D341Med (cell line): ENCODE data around the gene LENEP.

Source experiments
- DNase-seq: peaks from one replicate; pipeline ENCODE4 v3.0.0; 2012; ENCODE audit warnings: low spot score

Gene LENEP, protein sequence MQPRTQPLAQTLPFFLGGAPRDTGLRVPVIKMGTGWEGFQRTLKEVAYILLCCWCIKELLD

DNA sequence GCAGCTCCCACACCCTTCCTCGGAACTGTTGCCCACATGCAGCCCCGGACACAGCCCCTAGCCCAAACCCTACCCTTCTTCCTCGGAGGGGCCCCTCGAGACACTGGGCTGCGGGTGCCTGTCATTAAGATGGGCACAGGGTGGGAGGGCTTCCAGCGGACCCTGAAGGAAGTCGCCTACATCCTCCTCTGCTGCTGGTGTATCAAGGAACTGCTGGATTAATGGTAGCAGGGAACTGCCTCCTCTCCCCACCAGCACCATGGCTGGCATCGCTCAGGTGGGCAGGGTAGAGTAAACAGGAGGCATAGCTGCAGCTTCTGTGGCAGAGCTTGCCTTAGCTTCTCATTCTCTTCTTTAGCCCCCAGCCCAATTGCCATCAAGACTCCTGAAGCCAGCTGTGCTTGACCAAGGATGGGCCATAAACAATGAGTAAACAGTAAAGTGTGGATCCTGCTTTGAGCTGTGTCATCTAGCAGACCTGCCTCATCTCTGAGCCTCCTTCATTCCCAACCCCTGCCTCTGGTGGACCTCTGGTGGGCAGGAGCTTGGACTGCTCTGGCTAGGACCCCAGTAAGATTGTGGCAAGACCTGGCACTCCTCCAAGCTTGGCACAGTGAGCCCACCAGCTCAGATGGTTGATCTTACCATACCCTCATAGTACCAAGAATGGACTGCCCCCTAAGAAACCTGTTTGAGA, at the start of gene LENEP:
TSS of gene LENEP (plus strand) at position 15 of the 697 bp plus-strand sequence. CDS start at position 37, 22 bp downstream.
- no peak for DNase-seq

DNA sequence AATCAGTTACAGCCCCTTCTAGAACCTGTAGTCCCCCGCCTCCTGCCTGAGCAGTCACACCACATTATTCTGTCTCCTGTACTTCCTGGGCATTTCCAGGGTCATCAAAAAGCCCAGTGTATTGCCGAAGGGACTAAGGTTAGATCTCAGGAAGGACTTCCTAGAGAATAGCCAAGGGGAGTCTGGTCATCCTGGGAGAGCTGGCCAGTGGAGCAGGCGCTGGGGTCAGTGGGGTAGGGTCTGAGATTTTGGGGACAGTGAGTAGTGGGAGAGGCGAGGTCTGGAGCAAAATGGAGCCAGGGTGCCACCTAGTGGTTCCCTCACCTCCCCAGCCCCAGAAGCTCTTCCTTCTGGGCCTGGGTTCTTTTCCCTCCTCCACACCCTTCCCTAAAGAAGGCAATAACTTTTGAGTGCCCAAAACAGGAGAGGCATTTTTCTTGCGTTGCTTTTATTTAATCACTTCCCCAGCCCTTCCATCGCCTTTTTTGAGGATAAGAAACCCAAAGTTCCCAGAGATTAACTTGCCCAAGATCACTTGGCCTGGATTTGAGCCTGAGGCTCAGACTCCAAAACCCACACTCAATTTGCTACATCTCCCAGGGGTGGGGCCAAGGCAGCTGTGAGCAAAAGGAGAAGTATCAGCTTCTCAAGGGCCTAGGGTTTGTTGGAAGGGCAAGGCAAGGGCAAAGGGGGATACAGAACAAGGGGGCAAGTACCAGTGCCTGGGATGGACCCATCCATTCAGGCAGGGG, 49.6 kb upstream of the LENEP start:
- DNase-seq = peak; percentile 85

DNA sequence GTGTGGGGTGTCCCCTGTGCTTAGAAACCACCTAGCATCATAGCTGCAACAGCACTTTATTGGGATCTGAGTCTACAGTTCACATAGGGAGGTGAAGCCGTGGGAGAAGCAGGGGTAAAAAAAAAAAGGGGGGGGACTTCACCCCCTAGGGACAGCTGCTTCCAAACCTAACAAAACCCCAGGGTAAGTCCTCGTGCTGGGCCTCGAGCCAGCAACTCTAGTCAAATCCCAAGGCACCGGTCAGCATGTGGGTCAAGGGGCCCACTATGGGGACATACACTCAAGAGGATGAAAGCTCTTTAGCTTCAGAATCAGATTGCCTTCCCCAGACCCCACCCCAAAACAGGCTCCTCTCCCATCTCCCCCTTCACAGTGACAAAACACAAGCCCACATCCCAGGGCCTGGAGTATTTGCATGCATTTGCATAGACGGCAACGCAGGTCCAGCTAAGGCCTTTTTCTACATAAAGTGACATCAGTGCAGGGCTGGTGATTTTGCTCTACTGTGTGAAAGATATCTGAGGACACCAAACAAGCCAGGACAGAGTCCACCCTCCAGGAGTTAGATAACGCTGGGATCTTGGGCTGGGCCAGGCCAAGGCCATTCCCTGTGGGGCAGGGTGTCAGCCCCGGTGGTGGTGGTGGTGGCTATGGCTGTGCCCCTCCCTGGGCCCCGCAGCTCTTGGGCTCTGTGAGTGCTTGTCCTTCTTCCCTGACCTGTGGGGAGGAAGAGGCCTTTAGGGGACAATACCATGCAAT, 48.8 kb upstream of the LENEP start:
- DNase-seq = no peak

DNA sequence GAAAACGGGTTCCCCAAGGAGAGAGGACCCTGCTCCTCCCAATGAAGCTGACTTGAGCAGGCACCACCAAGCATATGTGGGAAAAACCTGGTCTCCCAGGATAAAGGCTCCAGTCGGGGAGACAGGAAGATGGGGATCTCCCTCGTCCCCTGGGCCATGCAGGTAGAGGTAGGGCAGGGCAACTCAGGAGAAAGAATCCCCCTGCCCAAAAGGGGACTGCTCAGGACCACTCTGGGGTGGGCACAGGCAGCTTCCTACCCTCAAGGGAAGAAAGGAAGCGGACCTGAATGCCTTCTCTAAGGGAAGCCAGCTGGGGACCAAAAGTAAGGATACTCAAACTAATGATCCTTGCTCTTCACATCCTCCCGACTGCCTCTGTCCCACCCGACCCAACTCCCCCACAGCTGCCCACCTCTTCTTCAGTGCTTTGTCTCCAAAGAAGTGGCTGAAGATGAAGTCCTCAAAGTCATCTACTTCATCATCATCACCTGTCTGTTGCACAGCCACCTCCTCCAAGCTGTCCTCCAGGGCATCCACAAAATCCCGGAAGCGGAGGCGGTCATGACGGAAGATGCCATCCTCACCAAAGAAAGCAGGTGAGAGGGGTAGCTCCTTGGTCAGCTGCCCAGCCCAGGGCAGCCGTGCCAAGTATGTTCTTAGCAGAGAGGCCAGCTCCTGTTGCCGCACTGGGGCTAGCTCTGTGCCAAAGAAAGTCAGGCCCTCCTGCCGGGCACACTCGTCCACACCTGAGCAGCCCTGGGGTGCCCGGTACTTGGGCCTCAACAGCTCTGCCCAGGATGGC, 48.0 kb upstream of the LENEP start:
- DNase-seq = no peak

DNA sequence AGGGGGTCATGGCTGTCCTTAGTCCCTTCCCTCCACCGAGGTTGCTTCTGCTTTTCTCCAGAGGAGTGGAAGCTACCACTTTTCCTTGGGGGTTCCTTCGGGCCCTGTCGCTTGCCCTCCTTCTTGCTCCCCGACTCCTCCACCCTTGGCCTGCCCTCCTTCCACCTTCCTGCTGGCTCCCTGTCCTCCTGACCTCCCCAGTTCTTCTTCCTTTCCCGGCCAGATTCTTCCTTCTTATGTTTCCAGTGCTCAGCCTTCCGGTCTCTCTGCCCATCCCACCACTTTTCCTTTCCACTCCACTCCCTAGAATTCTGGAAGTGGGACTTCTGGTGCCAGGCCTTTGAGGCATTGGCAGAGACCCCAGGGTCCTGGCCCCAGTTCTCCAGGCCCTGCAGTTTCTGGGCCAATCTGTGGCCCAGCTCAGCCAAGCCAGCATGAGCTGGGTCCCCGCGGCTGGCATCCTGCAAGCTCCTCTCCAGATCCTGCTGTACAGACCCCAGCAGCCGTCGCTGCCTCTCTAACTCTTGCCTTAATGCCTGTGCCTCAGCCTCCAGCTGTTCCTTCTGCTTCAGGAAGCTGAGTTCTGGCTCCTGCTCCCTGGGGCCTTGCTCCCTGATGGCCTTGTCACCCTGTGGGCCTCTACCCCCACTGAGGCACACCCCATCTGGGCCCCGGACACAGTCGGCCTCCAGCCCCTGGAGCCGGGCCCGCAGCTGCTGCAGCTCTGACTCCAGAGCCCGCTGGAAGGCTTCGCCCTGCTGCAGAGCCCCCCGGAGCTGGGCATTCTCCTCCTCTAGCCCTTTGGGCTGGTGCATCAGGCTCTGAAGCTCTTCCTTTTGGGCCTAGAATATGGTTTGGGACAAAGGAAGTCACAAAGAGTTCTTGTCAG, 47.2 kb upstream of the LENEP start:
- DNase-seq = no peak

DNA sequence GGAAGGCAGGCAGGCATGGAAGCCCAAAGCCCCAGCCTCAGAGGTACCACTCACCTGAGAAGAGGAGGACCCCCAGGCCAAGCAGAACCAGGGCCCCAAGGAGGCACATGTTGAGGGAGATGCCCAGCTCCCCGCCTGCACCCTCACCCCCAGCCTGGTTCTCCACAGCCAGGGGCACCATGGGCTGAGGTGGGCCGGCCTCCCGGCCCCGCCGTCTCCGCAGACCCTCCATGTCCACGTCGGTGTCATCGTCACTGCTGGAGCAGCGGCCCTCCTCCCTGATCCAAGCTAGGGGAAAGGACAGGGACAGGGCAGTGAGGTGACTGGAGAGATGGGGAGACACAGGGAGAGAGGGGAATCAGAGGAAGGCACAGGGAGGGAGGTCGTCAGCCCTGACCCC, 45.3 kb upstream of the LENEP start:
- no peak for DNase-seq

DNA sequence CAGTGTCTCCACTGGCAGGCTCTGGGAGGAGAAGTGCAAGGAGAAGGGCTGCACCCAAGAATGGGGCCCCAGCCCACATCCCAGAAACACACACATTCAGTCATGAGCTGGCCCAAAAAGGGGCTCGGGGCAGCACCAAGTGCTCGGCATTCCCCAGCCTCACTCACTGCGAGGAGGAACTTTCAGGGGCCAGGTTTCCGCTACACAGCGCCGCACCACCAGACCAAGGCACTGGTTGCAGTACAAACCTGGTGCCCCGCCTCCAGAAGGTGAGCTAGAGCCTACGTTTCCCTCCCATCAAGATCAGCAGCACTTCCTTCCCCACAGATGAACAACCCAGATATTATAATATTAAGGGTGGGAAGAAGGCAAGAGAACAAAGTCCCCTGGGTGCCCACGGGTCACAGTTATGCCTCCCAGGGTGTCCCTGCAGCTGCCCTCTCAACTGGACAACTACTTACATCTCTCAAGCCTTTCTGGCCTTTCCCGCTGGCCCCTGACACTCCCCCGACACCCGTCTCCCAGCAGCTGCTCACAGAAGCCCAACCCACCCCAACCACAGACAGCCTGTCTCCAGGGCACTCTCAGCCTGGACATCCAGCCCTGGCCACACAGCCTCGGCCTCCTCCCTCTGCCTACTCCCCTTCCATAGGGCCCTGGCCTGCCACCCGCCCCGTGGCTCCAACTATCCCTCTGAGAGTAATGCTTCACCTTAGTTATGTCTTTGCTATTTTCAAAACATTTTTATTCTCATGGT, 41.3 kb upstream of the LENEP start:
- DNase-seq = no peak

DNA sequence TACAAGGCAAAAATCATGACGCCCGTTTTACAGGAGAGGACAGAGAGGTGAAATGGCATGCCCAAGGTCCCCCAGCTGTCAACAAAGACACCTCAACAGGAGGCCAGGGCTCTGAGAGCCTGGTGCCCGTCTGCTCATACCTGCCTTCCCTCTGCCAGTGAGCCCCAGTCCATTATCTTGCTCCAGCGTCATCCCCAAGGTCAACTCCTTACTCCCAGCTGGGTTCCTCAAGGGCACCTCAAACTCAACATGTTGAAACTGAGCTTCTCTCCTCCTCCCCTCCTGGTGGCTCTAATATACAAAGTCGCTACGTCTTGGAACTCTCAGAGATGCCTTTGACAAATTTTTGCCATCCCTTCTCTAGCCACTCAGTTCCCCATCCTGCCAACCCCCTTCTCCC, 40.7 kb upstream of the LENEP start:
- DNase-seq = no peak

DNA sequence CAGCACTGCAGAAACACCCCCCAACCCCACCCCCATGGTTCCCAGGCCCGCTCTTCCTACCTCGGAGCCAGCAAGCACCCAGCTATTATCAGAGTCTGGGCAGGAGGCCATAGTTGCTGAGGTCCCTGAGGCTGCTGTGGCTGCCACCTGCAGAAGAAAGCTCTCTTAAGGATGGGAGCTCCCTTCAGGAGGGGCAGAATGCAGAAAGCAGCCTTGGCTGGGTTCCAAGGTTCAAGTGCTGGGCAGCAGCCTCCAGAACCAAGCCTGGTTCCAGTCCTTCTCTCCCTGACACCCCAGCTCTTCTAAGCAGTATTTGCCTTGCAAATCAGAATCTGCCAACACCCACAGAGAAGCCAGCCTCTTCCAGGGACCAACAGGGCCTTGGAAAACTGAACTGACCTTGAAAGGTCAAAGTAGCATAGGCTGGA, 39.8 kb upstream of the LENEP start:
- DNase-seq = no peak

DNA sequence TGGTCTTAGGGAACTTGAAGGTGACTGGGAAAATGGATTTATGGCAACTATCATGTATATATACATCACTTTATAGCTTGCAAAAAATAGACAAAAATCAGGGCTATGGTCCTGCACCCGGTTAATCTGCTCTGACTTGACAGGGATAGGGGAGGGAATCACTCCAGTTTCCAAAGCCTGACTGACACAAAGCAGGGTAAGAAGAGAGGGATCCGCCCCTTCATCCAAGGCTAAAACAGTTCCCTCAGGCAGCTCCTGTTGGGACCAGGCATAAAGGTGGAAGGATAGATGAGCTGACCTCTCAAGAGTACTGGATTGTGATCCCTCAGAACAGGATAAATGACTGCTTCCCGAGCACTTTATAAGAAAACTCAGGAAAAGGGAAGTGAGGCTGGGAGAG, 38.8 kb upstream of the LENEP start:
- no peak for DNase-seq

DNA sequence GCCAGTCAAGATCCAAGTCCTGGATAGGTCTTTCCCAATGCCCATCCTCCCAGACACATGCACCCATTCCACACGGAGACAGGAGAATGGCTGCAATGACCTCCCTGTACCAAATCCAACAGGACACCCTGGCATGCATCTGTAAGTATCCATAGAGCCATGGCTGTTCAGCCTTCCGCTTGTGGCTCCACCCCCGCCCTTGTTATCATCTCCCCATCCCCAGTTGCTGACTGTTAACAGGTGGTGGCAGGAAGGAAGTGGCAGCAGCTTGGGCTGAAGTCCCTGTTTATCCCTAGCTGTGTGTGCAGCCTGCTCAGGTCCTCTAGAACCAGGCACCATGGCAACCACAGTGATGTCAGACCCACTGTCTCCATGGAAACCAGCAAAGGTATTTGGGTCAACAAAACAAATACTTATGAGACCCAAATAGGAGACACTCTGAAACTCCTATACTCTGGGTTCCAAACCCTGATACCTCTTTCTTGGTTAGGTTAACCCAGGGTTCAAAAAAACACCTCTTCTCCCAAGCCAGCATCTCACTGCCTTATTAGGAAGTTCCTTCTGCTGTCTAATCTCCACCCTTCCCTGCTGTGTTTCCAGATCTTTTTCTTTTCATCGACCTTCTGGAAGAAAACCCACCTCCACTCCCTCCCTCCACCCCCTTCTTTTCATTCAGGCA, 38.2 kb upstream of the LENEP start:
- peak; percentile 52 for DNase-seq

DNA sequence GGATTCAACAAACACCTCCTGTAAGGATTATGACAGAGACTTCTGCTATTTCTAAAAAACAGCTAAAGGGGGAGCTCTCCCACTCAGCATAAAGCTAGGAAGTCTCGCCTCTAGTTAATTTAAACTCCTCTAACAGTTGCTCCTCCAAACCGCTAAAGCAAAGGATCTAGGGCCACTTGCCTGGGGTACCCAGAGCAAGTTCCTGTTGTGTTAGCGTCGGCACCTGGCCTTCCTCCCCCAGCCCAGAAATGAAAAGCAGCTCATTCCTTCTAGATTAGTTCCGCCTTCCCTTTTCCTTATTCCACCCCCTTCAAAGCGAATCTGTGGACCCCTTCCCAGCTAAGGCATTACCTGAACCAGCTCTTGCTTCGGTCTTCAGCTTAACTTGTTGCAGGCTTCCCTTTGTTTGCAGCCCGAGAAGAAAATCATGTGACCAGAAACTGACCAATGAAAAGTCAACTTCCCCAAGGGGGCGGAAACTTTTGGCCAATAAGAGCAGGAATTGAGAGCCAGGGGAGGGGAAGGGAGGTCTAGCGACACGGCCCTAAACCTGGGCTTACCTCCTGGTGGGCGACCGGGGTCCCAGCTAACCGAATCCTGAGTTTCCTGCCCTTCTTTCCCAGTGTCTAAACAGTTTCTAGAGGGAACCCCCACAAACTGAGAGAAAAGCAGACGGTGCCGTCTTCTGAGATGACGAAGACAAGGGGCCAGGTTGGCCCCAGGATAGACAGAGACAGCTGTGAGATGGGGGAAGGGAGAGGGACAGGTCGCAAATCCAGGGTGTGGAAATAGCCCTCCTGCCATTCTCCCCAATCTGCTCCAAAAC, 37.5 kb upstream of the LENEP start, which contains the start of gene PBXIP1:
TSS of gene PBXIP1 (minus strand) at position 382 of the 826 bp plus-strand sequence. CDS start 2,378 bp downstream, outside the sequence.
- DNase-seq = peak; percentile 92

DNA sequence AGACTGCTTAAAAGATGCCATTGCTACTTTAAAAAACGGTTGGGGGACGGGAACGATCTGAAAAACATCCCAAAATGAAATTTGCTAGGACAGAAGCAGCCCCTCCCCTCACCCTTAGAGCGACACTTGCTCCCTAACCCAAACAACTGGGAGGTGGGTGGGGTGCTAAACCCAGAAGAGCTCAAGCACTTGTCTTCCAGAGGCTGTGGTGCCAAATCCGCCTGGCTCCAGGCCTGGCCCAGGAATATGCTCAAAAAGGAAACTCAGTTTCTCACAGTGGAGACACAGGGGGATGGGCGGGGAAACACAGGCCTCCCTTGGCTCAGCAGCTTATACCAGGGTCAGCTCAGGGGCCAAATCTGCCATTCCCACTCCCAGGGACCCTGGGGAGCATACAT, 36.8 kb upstream of the LENEP start:
- DNase-seq = no peak

DNA sequence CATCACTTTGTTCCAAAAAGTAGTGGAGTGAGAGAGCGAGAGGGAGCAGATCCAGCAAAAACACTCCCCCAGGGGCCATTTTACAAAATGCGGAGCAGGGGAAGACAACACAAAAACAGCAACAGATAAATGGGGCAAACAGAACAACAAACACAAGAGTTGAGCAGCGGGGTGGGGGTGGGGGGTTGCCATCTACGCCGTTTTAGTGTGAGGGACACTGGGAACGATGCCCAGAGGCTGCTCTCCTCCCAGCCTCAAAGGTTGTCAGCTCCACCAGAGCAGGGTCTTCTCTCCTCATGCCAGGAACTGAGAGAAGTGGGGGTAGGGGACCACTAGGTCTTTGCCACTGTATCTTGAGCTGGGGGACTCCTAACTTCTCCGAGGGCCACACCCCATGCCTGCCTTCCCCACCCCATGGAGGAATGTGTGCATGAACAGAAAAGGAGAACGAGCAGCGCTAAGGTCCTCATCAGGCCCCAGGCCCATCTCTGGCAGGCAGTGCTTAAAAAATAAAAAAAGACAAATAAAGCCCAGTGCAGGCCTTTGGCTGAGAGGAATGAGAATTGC, 36.2 kb upstream of the LENEP start:
- DNase-seq = no peak

DNA sequence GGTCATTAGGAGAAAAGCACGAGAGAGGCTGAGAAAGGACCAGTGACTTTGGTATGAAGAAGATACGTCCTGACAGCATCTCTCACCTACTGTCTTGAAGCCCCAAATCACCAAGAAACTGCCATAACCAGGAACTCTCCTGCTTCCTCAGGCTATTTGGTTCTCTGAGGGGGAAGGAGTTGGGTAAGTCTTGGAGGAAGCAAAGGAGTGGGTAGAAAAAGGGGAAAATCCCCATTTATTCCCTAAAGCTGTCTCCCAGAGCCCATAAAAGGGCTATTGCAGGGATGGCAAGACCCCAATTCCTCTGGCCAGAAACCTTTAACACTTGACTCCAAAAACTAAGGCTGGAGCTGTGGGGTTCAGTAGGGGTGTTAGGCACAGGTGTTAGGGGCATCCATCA, 35.4 kb upstream of the LENEP start:
- no peak for DNase-seq

DNA sequence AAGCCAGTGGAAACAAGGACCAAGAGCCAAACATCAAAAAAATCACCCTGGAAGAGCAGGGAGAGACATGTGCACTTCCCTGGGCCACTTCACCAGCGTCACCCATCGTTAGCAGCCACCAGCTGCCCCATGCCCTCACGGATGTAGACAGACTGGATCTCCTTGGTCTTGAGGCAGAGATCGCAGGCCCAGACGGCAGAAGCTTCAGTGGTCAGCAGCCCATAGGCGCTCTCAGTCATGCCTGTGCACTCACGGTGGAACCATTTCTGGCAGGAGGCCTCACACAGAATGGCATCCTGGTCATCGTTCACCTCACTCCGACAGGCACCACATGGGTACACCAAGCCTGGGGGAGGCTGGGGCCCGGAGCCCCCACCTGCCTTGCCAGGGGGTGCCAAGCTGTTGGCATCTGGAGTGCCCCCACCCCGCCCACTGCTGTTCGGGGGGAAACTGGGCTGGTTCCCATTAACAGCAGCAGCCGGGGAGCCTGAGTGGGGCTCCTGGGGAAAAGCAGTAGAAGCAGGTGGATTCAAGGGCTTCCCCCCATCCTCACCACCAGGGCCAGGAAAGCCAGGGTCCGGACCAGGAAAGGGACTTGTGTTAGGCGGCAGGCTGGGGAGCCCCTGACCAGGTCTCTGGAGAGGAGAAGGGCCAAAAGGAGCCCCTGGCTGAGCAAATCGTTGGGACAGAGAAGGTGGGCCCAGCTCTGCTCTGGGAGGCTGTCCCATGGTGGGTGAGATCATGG, 34.5 kb upstream of the LENEP start:
- no peak for DNase-seq

DNA sequence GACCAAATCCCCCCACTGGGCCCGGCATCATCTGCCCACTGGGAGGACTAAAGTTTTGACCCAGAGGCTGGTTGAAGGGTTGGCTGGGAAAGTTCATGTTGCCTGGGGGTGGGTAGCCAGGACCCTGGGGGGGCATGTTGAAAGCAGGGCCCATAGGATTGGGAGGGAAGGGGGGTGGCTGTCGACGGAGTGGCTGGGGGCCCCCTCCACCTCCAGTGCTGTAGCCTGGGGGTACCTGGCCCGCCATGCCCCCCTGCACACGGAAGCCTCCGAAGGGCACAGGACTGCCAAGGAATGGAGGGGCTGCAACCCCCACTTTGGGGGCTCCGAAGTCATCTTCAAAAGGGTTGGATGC, 34.0 kb upstream of the LENEP start:
- DNase-seq = no peak
